Neural cell (in vitro differentiated cells): ENCODE measurements around the gene FHIT.

ENCODE experiments used
- EZH2 ChIP-seq: fragments of 200-600, 300-800 bp; shearing (Covaris generic), sonication (generic); IDR thresholded peaks from 2 replicates; pipeline ENCODE4 v1.6.1; 2014; ENCODE audit warnings: antibody characterized with exemption, low read length, borderline replicate concordance, mild to moderate bottlenecking; ENCODE audit not compliant: insufficient read depth, poor library complexity, severe bottlenecking
- TF ChIP-seq, protein P1 (sequence below): fragments of 450-650 bp; IDR thresholded peaks from 2 replicates; pipeline ENCODE4 v1.5.1; 2014; ENCODE audit warnings: antibody characterized with exemption, mild to moderate bottlenecking, moderate library complexity; ENCODE audit not compliant: poor library complexity, severe bottlenecking
- TF ChIP-seq, protein P2 (sequence below): IDR thresholded peaks from 2 replicates; pipeline ENCODE4 v1.6.1; 2012; ENCODE audit warnings: borderline replicate concordance

DNA sequence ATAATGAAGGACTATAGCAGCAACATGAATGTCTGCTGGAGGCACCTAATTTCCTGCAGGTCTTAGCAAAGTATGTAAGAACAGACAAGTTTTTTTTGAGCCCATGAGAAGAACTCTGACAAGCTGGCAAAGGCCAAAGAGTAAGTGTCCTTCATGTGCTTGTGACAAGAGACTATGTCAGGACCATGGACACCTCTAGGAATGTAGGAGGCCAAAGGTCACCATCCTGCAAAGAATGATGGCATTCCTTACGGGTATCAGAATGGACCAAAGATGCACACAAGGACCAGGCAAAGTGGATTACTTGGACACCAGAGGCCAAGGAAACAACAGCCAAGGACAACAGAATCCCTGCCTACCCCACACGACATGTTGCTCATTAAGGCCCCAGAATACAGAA, 1343.0 kb downstream of the FHIT start:
- TF ChIP-seq, protein P1, sequence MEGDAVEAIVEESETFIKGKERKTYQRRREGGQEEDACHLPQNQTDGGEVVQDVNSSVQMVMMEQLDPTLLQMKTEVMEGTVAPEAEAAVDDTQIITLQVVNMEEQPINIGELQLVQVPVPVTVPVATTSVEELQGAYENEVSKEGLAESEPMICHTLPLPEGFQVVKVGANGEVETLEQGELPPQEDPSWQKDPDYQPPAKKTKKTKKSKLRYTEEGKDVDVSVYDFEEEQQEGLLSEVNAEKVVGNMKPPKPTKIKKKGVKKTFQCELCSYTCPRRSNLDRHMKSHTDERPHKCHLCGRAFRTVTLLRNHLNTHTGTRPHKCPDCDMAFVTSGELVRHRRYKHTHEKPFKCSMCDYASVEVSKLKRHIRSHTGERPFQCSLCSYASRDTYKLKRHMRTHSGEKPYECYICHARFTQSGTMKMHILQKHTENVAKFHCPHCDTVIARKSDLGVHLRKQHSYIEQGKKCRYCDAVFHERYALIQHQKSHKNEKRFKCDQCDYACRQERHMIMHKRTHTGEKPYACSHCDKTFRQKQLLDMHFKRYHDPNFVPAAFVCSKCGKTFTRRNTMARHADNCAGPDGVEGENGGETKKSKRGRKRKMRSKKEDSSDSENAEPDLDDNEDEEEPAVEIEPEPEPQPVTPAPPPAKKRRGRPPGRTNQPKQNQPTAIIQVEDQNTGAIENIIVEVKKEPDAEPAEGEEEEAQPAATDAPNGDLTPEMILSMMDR: no peak
- TF ChIP-seq, protein P2, sequence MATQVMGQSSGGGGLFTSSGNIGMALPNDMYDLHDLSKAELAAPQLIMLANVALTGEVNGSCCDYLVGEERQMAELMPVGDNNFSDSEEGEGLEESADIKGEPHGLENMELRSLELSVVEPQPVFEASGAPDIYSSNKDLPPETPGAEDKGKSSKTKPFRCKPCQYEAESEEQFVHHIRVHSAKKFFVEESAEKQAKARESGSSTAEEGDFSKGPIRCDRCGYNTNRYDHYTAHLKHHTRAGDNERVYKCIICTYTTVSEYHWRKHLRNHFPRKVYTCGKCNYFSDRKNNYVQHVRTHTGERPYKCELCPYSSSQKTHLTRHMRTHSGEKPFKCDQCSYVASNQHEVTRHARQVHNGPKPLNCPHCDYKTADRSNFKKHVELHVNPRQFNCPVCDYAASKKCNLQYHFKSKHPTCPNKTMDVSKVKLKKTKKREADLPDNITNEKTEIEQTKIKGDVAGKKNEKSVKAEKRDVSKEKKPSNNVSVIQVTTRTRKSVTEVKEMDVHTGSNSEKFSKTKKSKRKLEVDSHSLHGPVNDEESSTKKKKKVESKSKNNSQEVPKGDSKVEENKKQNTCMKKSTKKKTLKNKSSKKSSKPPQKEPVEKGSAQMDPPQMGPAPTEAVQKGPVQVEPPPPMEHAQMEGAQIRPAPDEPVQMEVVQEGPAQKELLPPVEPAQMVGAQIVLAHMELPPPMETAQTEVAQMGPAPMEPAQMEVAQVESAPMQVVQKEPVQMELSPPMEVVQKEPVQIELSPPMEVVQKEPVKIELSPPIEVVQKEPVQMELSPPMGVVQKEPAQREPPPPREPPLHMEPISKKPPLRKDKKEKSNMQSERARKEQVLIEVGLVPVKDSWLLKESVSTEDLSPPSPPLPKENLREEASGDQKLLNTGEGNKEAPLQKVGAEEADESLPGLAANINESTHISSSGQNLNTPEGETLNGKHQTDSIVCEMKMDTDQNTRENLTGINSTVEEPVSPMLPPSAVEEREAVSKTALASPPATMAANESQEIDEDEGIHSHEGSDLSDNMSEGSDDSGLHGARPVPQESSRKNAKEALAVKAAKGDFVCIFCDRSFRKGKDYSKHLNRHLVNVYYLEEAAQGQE: no peak
- TF ChIP-seq EZH2: no peak
